HepG2 (cell line): ENCODE measurements around the gene ENTPD2. TPM values are rescaled to one million over a fixed set of nuclear protein-coding genes. Genes with fewer than 3 reads are reported as not detected.

ENCODE experiments used
- EHMT2 ChIP-seq: fragments of 200-600 bp; sonication (generic); IDR thresholded peaks from 2 replicates; pipeline ENCODE4 v1.7.0; 2017; ENCODE audit warnings: antibody characterized with exemption, low read depth, low read length, borderline replicate concordance
- MIER3 ChIP-seq: IDR thresholded peaks from 2 replicates; pipeline ENCODE4 v1.6.1; 2016; ENCODE audit warnings: missing compliant biosample characterization, borderline replicate concordance
- MYC ChIP-seq: sonication (generic); formaldehyde crosslinking; IDR thresholded peaks from 2 replicates; pipeline ENCODE4 v1.9.0; 2021; ENCODE audit warnings: missing genetic modification reagents, borderline replicate concordance
- PAF1 ChIP-seq: IDR thresholded peaks from 2 replicates; pipeline ENCODE4 v1.6.1; 2016; ENCODE audit warnings: missing genetic modification reagents, missing compliant biosample characterization
- PHB2 ChIP-seq: fragments of 450-650 bp; IDR thresholded peaks from 2 replicates; pipeline ENCODE4 v1.6.1; 2018; ENCODE audit not compliant: partially characterized antibody
- SALL2 ChIP-seq: sonication (generic); formaldehyde crosslinking; IDR thresholded peaks from 2 replicates; pipeline ENCODE4 v1.8.1; 2023; ENCODE audit warnings: mild to moderate bottlenecking, missing genetic modification reagents, inconsistent platforms
- SMYD3 ChIP-seq: sonication (generic); formaldehyde crosslinking; IDR thresholded peaks from 2 replicates; pipeline ENCODE4 v1.8.1; 2023; ENCODE audit warnings: mild to moderate bottlenecking, missing genetic modification reagents
- SP5 ChIP-seq: IDR thresholded peaks from 2 replicates; pipeline ENCODE4 v1.6.1; 2016; ENCODE audit warnings: low read depth, borderline replicate concordance
- ZNF235 ChIP-seq: sonication (generic); formaldehyde crosslinking; IDR thresholded peaks from 2 replicates; pipeline ENCODE4 v1.8.1; 2023; ENCODE audit warnings: mild to moderate bottlenecking, missing genetic modification reagents, borderline replicate concordance
- ZNF251 ChIP-seq: sonication (generic); formaldehyde crosslinking; IDR thresholded peaks from 2 replicates; pipeline ENCODE4 v1.9.0; 2021; ENCODE audit warnings: mild to moderate bottlenecking, missing genetic modification reagents
- ZNF83 ChIP-seq: sonication (generic); formaldehyde crosslinking; IDR thresholded peaks from 2 replicates; pipeline ENCODE4 v1.4.0; 2020; ENCODE audit warnings: missing genetic modification reagents, mild to moderate bottlenecking, borderline replicate concordance
- polyA plus RNA-seq, 8 experiments: library from polyadenylated mRNA; depleted of rRNA in 3 of 8; stranded (reverse) in 7 of 8; unstranded in 1 of 8; fragments of >200 nt; fragmentation: Illumina TruSeq in 4 of 8; extraction: Trizol in 4 of 8; gene quantifications; 2 replicates each; pipeline versions ENCODE4 v1.2.1 to v1.2.3, GENCODE V29; 2011 to 2016; ENCODE audit warnings: low read depth in 4 of 8, missing spikeins in 1 of 8, mixed read lengths in 1 of 8; ENCODE audit not compliant: insufficient read depth in 1 of 8
- total RNA-seq, 5 experiments: library from RNA; depleted of rRNA; stranded (reverse); fragments of >200 nt; fragmentation: Illumina TruSeq; extraction: Trizol; gene quantifications; 2 replicates each; pipeline ENCODE4 v1.2.3, GENCODE V29; 2016; ENCODE audit warnings: low read depth in 1 of 5
- TF ChIP-seq, protein P1 (sequence below): sonication (generic); formaldehyde crosslinking; IDR thresholded peaks from 2 replicates; pipeline ENCODE4 v1.4.0; 2020; ENCODE audit warnings: missing genetic modification reagents, mild to moderate bottlenecking, borderline replicate concordance
- TF ChIP-seq, protein P2 (sequence below): sonication (generic); formaldehyde crosslinking; IDR thresholded peaks from 2 replicates; pipeline ENCODE4 v1.4.0; 2020; ENCODE audit warnings: mild to moderate bottlenecking, missing genetic modification reagents, borderline replicate concordance
- TF ChIP-seq, protein P3 (sequence below): sonication (generic); formaldehyde crosslinking; IDR thresholded peaks from 2 replicates; pipeline ENCODE4 v1.9.0; 2021; ENCODE audit warnings: missing genetic modification reagents, mild to moderate bottlenecking, borderline replicate concordance

The ENTPD2 gene
- total and polyA plus RNA-seq, 2 of the 13 experiments (the other 11 are each of a cell fraction or from before 2014, with no cell fraction given): 0.95 to 3.2 TPM

DNA sequence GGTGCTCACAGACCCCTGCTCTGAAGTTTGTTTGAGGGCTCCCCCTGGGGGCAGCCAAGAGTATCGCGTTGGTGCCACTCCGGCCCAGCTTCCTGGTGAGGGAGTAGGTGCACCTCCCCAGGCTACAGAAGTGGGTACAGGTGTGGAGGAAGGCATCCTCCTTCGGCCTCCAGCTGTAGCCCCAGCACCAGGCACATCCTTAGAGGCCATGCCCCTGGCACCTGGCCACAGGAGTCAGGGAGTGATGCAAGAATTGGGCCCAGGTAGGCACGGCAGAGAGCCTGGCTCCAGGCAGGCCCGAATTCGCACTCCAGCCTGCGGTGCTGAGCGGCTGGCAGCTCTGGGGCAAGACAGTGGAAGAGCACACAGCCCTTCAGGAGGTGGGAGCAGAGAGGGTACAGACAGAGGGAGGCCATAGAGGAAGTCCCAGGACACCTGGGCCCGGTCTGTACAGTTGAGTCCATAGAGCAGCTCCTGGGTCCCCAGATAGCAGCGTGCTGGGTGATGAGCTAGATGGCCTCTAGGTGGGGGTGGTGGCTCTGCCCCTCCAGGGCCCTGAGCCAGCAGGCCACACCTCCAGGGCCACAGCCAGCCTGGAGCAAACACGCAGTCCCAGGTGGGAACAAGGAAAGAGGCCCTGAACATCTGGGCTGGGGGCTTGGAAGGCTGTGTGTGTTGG, 14.1 kb upstream of the ENTPD2 start (continued):
- TF ChIP-seq, protein P1, sequence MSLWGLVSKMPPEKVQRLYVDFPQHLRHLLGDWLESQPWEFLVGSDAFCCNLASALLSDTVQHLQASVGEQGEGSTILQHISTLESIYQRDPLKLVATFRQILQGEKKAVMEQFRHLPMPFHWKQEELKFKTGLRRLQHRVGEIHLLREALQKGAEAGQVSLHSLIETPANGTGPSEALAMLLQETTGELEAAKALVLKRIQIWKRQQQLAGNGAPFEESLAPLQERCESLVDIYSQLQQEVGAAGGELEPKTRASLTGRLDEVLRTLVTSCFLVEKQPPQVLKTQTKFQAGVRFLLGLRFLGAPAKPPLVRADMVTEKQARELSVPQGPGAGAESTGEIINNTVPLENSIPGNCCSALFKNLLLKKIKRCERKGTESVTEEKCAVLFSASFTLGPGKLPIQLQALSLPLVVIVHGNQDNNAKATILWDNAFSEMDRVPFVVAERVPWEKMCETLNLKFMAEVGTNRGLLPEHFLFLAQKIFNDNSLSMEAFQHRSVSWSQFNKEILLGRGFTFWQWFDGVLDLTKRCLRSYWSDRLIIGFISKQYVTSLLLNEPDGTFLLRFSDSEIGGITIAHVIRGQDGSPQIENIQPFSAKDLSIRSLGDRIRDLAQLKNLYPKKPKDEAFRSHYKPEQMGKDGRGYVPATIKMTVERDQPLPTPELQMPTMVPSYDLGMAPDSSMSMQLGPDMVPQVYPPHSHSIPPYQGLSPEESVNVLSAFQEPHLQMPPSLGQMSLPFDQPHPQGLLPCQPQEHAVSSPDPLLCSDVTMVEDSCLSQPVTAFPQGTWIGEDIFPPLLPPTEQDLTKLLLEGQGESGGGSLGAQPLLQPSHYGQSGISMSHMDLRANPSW (CRISPR knock-in tag): no peak
- TF ChIP-seq PHB2 (no peak), MYC (peak; percentile 68; the same call in 1 of the 2 replicates), ZNF235 (peak; percentile 66; the same call in 1 of the 2 replicates), MIER3 (CRISPR knock-in tag) (no peak; the same call in 1 of the 2 replicates), ZNF251 (CRISPR knock-in tag) (0 out of 2 replicates have a peak, but pooled peaks have one; percentile 5), ZNF83 (CRISPR knock-in tag) (no peak), PAF1 (CRISPR knock-in tag) (no peak), SMYD3 (CRISPR knock-in tag) (no peak), SP5 (CRISPR knock-in tag) (0 out of 2 replicates have a peak, but pooled peaks have one; percentile 32), EHMT2 (no peak), SALL2 (CRISPR knock-in tag) (peak; percentile 31; the same call in 1 of the 2 replicates)
- TF ChIP-seq, protein P2, sequence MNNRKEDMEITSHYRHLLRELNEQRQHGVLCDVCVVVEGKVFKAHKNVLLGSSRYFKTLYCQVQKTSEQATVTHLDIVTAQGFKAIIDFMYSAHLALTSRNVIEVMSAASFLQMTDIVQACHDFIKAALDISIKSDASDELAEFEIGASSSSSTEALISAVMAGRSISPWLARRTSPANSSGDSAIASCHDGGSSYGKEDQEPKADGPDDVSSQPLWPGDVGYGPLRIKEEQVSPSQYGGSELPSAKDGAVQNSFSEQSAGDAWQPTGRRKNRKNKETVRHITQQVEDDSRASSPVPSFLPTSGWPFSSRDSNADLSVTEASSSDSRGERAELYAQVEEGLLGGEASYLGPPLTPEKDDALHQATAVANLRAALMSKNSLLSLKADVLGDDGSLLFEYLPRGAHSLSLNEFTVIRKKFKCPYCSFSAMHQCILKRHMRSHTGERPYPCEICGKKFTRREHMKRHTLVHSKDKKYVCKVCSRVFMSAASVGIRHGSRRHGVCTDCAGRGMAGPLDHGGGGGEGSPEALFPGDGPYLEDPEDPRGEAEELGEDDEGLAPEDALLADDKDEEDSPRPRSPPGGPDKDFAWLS (CRISPR knock-in tag): no peak
- TF ChIP-seq, protein P3, sequence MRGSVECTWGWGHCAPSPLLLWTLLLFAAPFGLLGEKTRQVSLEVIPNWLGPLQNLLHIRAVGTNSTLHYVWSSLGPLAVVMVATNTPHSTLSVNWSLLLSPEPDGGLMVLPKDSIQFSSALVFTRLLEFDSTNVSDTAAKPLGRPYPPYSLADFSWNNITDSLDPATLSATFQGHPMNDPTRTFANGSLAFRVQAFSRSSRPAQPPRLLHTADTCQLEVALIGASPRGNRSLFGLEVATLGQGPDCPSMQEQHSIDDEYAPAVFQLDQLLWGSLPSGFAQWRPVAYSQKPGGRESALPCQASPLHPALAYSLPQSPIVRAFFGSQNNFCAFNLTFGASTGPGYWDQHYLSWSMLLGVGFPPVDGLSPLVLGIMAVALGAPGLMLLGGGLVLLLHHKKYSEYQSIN (CRISPR knock-in tag): no peak
- TF ChIP-seq, all 625 proteins: peak for 140
